IPS-11a (cell line): ENCODE results near the gene LHFPL5.

Experiments used
- H3K4me3 ChIP-seq: one replicate; pipeline ENCODE4 v1.5.1; 2013; ENCODE audit warnings: low read depth, low read length, control low read depth

The LHFPL5 gene

GRCh38 chr6:35790683-35791082, 14.5 kb upstream of the LHFPL5 start:
- H3K4me3 ChIP-seq = no peak overlapping the region

DNA sequence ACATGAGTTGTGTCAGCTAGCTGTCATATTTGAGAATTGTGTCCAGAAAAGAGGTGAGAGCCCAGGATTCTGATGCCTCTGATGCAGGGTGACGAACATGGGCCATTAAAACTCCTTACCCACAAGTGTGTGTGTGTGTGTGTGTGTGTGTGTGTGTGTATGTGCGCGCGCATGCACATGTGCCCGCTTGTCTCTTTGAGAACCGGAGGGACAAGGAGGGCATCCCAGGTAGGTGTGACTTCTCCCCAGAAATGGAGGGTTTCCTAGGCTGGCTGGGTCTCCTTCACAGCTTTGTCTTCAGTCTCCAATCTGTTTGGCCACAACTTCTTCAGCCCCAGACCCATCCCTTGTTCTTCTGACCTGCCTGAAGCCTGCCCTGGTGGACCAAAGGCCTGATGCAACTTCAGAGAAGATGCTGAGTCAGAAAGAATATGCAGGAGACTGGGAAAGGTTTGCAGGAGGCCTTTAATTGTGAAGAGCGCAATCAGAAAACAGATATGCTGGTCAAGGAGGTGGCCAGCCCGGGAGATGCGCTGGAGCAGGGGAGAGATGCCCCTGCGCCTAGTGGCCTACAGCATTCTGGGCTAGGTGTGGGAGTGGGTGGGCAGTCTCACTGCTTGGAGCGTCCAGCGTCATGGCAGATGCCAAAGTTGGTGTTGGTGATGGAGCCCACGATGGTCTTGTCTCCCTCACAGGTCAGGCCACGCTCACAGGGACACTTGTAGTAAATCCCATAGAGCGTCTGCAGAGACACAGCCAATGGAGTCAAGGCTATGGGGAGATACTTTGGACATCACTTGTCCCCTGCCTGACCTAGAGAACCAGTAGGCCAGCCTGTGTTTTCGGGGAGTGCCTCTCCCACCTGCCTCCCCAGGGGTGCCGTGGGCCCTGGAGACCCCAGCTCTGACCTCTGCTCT, 10.4 kb upstream of the LHFPL5 start:
- no peak overlapping the region for H3K4me3 ChIP-seq

GRCh38 chr6:35795453-35796071, 9.6 kb upstream of the LHFPL5 start:
- H3K4me3 ChIP-seq = no peak overlapping the region

DNA sequence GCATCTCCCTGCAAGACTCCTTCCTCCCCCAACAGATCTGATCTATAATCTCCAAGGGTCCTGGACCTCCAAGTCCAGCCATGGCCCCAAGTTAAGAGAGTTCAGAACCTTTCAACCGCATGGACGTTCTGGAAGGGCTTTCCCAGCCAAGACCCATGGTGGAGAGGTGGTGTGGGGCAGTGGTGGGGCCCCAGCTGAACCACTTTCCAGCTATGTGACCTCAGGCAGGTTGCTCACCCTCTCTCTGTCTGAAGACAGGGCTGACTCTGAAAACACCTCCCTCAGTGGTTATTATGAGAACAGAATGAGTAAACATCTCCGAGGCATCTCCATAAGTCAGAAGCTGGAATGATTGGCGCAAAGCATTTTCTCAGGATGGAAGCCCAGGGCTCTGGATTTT, 8.9 kb upstream of the LHFPL5 start:
- H3K4me3 ChIP-seq = no peak overlapping the region

GRCh38 chr6:35797837-35798526, 7.2 kb upstream of the LHFPL5 start:
- H3K4me3 ChIP-seq = no peak overlapping the region

- no peak overlapping the region for H3K4me3 ChIP-seq
Measured at GRCh38 chr6:35798706-35799105, 6.4 kb upstream of the LHFPL5 start.

DNA sequence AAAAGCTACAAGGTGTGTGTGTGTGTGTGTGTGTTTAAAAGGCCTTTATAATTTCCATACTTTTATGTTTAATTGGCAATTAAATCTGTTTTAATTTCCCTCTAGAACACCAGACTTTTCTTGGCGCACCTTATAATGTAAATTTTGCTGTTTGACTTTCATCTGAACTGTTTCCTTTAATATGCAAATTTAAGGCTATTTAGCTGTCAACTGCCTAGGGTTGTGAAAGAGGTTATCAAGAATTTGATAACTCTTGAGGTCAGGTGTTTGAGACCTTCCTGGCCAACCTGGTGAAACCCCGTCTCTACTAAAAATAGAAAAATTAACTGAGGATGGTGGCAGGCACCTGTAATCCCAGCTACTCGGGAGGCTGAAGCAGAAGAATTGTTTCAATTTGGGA, 4.0 kb upstream of the LHFPL5 start:
- H3K4me3 ChIP-seq = no peak overlapping the region

DNA sequence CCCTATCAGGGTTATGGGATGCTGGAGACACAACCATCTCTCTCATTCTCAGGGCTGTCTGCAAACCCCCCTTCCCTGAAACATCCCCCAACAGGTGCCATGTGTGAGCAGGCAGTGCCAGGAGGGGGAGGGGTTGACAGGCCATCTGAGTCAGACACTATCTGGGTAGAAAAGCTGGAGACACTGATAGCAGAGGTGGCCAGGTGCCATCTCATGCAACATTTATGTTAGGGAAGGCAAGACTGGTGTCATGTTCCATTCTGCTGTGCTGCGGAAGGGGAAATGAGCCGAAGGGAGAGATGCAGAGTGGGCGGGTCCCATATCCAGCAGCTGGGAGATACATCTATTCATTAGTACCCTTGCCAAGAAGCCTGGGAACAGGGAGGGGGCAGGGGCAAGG, 3.5 kb downstream of the LHFPL5 start:
- no peak overlapping the region for H3K4me3 ChIP-seq

GRCh38 chr6:35809809-35810208, 4.7 kb downstream of the LHFPL5 start:
- H3K4me3 ChIP-seq = no peak overlapping the region

- H3K4me3 ChIP-seq = no peak overlapping the region
Measured at GRCh38 chr6:35810971-35811698, 6.0 kb downstream of the LHFPL5 start.

GRCh38 chr6:35811699-35811995, 6.5 kb downstream of the LHFPL5 start:
- H3K4me3 ChIP-seq = no peak overlapping the region

DNA sequence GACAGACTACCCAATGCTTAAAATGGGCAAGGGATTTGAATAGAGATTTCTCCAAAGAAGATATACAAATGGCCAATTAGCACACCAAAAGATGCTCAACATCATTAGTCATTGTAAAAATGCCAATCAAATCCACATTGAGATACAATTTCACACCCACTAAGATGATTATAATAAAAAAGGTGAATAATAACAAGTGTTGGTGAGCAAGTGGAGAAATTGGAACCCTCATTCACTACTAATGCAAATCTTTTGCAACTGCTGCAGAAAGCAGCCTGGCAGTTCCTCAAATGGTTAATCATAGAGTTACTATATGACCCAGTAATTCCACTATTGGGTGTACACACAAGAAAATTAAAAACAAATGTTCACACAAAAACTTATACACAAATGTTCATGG, 12.4 kb downstream of the LHFPL5 start:
- peak overlapping the region; percentile 1 for H3K4me3 ChIP-seq

GRCh38 chr6:35823601-35824000, 18.4 kb downstream of the LHFPL5 start:
- H3K4me3 ChIP-seq = no peak overlapping the region

- no peak overlapping the region for H3K4me3 ChIP-seq
Measured at GRCh38 chr6:35824552-35825192, 19.5 kb downstream of the LHFPL5 start.

DNA sequence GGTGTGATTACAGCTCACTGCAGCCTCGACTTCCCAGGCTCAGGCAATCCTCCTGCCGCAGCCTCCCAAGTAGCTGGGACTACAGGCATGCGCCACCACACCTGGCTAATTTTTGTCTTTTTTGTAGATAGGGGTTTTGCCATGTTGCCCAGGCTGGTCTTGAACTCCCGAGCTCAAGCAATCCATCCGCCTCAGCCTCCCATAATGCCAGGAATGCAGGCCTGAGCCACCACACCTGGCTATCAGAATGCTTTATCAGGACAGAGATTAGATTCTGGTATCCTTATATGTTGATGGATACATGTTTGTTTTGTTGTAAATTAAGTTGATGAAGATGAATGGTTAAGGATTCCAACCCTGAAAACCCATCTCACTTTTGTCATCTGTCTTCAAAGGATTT, 24.2 kb downstream of the LHFPL5 start:
- H3K4me3 ChIP-seq = no peak overlapping the region

- no peak overlapping the region for H3K4me3 ChIP-seq
Measured at GRCh38 chr6:35831257-35832007, 26.3 kb downstream of the LHFPL5 start.

GRCh38 chr6:35833536-35833935, 28.4 kb downstream of the LHFPL5 start:
- no peak overlapping the region for H3K4me3 ChIP-seq

GRCh38 chr6:35839019-35839418, 33.9 kb downstream of the LHFPL5 start:
- no peak overlapping the region for H3K4me3 ChIP-seq

DNA sequence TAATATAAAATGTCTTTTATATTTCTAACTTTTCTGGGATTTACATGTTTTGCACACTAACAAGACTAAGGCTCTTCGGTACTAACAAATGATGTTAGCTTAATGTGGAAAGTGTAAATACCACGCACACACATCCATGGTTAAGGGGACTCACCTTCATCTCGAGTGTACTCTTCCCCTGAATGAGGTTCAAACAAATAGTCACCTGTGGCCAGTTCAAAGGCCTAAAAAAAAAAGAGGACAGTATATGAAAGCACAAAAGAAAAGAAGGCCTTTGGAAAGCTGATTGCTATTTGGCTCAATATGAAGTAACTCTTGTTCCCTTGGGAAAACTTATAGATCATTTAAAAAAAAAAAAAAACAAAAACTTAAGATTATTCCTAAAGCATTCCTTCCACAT, 37.2 kb downstream of the LHFPL5 start:
- H3K4me3 ChIP-seq = no peak overlapping the region

DNA sequence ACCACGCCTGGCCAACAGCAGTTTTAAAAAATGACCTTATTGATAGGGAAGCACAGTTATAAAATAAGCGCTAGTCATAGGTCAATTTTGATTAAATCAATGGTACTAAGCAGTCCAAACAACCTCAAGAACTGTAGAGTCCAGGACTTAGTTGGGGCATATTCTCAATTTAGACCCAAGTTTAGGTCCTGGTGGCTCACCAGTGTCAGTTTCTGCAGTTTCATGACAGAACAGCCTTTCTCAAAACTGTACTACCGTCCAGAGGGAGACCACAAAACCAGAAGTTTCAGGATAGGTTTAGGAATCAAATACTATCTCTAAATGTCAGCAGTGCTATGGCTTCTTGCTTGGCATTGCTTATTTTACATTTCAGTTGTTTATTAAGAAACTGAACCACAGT, 39.1 kb downstream of the LHFPL5 start:
- no peak overlapping the region for H3K4me3 ChIP-seq
